HG03378 (cell line): ENCODE data around the gene RPL28.

ENCODE experiments used
- ATAC-seq: cut with Tn5 transposase; IDR thresholded peaks from one replicate; pipeline ENCODE4 v1.9.1; 2021; ENCODE audit warnings: mild to moderate bottlenecking, moderate library complexity; ENCODE audit not compliant: unreplicated experiment

Gene RPL28

GRCh38 chr19:55353356-55353802 is 32.4 kb upstream of the RPL28 start:
- no peak for ATAC-seq

GRCh38 chr19:55353803-55354697 is 31.7 kb upstream of the RPL28 start:
- no peak for ATAC-seq

DNA sequence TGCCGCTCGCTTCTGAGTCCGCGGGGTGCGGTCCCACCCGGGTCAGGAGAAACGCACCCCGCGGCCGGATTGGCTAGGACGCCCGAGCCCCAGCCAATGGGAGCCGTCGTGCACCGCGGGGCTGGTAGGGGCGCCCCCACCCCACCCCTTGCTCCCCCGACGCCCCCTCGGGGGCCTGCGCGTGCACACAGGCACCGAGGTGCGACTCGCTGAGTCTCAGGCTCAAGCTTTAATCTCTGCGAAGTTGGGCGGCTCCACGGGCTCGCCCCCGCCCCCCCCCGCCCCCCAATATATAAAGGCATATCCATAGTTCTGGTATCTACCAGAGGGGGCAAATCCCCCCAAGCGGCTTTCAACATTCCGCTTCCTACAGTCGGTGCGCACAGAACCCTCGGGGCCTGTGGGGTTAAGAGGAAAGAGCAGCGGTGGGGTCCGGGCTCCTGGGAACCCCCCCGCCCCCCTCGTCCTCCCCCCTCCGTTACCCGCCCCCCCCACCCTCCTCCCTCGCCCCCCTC is 31.0 kb upstream of the RPL28 start, which contains the start of gene COX6B2:
Gene COX6B2 (minus strand): TSS at position 22 of the 515 bp plus-strand sequence. CDS start 198 bp downstream, outside the sequence.
- ATAC-seq: no peak

DNA sequence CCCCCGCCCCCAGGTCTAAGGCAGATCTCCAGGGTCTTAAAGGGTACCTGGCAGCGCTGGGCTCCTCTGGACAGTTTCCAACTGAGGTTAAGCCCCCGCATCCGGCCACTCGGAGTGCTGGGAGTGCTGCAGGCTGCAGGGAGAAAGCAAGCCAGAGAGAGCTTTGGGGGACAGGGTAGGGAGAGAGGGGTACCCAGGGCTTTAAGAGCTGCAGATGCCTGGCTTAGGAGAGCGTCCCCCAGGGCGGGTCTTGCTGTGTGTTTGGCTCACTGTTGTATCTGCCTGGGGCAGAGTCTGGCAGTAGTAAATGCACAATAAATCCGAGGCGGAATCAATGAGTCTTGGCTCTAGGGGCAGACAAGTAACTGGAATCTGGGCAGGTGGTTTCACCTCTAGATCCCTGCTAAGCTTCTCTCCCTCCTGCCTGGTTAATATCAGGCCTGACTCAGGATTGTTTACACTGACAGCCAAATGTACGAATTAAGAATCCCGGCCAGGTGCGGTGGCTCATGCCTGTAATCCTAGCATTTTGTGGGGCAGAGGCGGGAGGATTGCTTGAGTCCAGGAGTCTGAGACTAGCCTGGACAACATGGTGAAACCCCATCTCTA is 30.4 kb upstream of the RPL28 start:
- ATAC-seq: no peak

DNA sequence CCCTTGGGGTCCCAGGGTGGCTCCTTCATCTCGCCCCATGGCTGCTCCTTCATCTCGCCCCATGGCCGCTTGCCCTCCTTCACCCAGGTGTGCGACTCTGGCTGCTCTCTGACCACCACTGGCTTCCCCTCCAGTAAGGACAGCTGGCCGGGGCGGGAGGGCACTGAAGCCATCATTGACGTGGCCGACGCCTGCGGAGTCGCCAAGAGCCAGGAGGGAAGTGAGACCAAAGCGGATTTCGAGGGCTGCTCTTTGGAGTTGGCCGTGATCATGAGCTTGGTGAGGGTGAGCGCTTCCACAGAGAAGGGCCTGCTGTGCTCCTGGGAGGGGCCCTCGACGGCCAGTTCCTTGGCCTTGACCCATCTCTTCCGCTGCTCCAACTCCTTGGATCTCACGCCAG is 27.2 kb upstream of the RPL28 start:
- no peak for ATAC-seq

- ATAC-seq: no peak
Observed at GRCh38 chr19:55358943-55359908, 26.5 kb upstream of the RPL28 start.

DNA sequence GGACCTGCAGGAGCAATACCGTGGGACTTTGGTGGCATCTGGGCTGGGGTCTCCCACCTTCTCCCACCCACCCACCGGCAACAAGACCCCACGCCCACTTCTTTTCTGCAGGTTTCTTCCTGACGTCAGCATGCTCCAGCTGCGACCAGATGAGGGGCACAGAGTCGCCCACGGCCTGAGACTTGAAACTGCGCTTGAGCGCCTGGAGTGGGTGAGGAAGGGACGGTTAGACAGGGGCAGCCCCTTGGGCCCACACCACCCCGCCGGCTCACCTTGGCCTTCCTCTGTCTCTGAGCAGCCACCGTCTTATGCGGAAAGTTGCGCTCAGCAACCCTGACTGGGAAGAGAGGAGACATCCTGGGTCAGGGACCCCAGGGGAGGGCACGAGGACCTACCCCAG is 24.8 kb upstream of the RPL28 start:
- ATAC-seq: no peak

DNA sequence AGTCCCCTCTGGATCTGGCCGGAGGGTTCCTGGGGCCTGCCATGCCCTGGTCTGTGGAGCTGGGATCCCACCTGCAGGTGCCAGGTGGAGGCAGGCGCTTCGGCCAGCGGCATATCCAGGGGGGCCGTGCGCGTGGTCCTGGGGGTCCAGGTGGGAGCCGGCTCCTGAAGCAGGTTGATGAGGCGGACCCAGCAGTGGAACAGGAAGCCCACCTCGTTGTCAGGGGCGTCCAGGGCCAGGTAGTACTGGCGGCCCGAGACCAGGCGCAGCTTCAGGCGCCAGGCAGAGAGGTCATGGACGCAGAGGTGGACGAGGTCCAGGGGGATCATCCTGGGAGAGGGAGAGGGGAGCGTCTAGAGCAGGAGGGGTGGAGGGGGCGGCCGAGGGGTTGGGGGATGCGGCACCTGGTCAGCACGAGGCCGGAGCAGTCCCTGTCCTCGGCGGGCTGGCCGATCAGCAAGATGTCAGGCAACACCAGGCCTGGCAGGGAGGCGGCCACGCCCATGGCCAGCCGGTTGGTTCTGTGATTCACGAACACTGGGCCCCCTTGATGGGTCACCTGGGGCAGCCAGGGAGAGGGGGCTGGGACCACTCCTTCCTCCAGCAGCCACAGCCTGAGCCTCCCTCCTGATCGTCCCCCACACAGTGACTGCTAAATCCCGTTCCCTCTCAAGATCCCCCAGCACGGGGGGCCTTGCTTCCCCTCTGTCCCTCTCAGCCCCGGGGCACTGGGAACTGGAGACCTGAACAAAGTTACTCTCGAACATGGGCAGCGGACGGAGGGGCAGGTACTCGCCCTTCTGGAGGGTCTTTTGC is 23.4 kb upstream of the RPL28 start:
- ATAC-seq: no peak

DNA sequence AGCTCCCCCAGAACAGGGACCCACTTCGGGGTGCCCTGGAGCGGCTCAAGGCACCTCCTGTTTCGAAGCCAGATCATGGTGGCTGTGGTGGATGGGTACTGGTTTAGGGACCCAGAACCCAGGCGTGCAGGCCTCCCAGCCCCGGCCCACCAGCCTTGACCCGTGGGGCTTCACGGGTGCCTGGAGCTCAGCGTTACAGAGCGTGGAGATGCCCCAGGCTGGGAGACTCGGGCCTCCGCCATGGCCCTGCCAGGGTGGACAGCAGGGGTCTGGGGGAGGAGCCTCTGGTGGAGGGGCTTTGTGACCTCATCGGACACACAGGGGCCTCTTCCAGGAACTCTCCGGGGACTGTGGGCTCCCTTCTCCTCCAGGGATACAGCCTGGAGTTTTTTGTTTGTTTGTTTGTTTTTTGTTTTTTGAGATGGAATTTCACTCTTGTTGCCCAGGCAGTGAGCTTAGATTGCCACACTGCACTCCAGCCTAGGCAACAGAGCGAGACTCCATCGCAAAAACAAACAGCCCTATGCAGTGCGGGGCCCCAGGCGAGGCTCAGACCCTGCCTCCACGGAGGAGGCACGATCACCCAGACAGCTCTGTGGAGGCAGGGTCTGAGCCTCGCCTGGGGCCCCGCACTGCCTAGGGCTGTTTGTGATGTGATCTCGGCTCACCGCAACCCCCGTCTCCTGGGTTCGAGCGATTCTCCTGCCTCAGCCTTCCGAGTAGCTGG is 22.6 kb upstream of the RPL28 start, which contains the start of gene GARIN5B:
Gene GARIN5B (minus strand): TSS at position 271 of the 727 bp plus-strand sequence. CDS start 194 bp downstream, at position 77.
- no peak for ATAC-seq

DNA sequence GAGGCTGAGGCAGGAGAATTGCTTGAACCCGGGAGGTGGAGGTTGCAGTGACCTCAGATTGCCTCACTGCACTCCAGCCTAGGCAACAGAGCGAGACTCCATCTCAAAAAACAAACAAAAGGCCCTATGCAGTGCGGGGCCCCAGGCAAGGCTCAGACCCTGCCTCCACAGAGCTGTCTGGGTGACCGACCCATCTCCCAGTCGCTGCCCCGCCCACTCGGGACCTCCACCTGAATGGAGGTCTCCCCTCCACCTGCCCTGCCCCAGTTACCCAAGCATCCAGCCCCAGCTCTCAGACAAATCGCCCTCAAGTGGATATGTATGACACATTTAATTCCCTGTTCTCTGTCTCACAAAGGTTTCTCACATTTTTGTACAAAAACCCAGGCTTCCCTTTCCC is 20.5 kb upstream of the RPL28 start:
- no peak for ATAC-seq

DNA sequence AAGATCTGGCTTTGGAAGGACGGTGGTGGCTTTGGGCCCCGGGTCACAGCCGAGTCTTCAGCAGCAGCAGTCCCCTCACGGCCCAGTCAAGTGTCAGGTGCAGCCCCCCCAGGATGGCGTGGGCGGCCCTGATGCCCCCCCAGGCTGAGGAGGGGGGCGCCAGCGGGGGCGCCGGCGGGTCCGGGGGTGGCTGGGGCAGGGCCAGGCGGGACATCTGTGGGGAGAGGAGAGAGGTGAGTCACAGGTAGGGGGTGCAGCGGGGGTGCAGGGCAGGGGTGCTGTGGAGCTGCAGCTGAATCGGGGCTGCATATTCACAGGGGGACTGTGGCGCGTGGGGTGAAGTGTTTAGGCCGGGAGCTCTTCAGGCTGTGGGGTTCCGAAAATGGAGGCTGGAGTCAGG is 19.8 kb upstream of the RPL28 start:
- no peak for ATAC-seq

GRCh38 chr19:55366790-55367189 is 18.9 kb upstream of the RPL28 start:
- no peak for ATAC-seq

DNA sequence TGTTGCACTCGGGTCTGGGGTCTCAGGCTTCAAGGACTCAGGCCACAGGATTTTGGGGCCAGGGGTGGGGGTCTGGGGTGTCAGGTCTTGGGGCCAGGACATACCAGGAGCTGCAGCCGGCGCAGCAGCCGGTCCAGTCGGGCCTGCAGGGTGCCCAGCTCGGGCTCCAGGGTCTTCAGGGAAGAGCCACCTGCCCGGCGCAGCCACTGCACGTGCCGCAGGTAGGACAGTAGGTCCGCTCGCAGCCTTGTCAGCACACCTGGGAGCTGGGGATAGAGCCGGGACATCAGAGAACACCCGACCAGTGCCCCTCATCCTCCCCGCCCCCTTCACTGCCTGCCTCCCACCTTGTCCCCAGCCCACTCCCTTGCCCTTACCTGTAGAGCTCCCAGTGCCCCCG is 17.6 kb upstream of the RPL28 start:
- ATAC-seq: no peak

DNA sequence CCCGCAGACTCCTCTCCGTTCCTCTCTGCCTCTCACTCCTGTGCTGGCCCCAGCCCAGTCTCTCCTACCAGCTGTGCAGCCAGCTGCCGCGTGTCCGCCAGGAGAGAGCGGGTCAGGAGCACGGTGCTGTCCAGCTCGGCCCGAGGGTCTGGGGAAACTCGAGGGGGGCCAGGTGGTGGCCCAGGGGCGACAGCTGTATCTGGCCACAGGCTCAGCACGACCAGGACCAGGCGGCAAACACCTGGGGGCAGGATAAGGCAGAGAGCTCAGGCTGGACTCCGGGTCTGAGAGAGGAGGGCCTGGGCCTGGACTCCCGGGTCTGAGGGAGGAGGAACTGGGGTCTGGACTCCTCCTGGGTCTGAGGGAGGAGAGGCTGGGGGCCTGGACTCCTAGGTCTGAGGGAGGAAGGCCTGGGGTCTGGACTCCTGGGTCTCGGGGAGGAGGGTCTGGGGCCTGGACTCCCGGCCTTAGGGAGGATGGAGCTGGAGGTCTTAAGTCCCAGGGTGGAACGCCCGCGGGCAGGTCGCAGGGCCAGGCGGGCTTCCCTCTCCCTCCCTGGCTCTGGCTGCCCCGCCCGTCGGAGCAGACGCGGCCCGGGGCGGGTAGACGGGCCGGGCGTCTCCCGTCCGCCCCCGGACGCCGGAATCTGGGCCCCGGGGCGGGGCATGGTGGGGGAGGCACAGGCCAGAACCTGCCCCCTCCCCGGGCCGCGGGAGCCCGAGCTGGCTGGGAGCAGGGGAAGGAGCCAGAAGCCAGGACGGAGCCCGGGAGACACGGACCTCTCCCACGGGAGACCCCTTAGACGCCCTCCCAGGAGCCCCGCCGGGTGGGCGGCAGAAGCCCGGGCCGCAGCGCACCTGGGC is 16.8 kb upstream of the RPL28 start:
- ATAC-seq: no peak

DNA sequence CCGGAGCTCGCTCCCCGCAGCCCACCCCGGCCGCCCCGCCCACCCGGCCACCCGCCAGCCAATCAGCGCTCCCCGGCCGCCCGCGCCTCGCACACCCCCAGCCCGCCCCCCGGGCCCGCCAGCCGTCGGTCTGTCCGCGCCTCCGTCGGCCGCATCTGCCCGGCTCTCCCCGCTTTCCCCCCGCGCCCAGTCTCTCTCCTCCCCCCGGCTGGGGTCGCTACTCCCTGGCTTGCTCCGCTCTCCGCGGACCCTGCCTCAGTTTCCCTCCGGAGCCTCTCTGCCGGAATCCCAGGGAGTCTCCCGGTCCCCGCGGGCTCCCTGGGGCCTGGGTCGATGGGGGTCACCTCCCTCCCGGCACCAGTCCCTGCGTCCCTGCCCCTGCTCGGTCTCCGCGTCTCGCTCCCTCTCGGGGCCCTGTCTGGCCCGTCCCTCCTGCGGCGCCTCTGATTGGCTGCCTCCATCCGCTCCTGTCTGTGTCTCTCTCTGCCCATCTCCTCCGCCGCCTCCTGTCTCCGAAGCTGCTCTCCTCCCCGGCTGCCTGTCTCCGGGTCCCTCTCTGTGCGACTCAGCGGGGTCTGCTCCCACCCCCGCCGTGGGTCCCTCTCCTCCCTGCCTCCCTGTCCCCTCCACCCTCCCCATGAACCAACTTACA is 16.0 kb upstream of the RPL28 start:
- no peak for ATAC-seq

GRCh38 chr19:55370305-55370988 is 15.3 kb upstream of the RPL28 start, which contains the start of gene IL11:
Gene IL11 (minus strand): TSS chr19:55370463. CDS start chr19:55370310, 153 bp downstream.
- ATAC-seq: no peak
